Fibroblast of pulmonary artery (primary cell): ENCODE results near the gene TMEM61.

Experiments used
- DNase-seq: peaks from one replicate; pipeline ENCODE4 v3.0.0-alpha.2; 2010; ENCODE audit warnings: low read depth
- H3K4me3 ChIP-seq: replicated peaks from 2 replicates; pipeline ENCODE4 v1.5.1; 2011; ENCODE audit warnings: low read depth, mild to moderate bottlenecking, control low read depth, low read length, moderate library complexity
- CTCF ChIP-seq: IDR thresholded peaks from 2 replicates; pipeline ENCODE4 v1.5.1; 2011; ENCODE audit warnings: mild to moderate bottlenecking, control low read depth, low read length, inconsistent platforms; ENCODE audit errors: missing control alignments

The TMEM61 gene

DNA sequence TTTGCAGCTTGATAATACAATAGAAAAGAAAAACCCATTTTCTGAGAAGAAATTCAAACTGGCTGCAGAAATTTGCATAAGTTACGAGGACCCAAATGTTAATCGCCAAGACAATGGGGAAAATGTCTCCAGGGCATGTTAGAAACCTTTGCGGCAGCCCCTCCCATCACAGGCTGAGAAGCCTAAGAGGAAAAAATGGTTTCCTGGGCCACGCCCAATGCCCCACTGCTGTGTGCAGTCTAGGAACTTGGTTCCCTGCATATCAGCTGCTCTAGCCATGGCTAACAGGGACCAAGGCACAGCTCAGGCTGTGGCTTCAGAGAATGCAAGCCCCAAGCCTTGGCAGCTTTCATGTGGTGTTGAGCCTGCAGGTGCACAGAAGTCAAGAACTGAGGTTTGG is 37.5 kb upstream of the TMEM61 start:
- no peak for DNase-seq
- no peak overlapping the region for H3K4me3 ChIP-seq
- TF ChIP-seq CTCF, result no peak

GRCh38 chr1:54944610-54945392 is 35.6 kb upstream of the TMEM61 start:
- no peak overlapping the region for H3K4me3 ChIP-seq

GRCh38 chr1:54945393-54945936 is 35.0 kb upstream of the TMEM61 start:
- no peak for DNase-seq
- H3K4me3 ChIP-seq, result no peak overlapping the region
- no peak for TF ChIP-seq CTCF

More at GRCh38 chr1:54944610-54945392, 35.6 kb upstream of the TMEM61 start:
- peak; percentile 91 for DNase-seq
- peak; percentile 89 for TF ChIP-seq CTCF

DNA sequence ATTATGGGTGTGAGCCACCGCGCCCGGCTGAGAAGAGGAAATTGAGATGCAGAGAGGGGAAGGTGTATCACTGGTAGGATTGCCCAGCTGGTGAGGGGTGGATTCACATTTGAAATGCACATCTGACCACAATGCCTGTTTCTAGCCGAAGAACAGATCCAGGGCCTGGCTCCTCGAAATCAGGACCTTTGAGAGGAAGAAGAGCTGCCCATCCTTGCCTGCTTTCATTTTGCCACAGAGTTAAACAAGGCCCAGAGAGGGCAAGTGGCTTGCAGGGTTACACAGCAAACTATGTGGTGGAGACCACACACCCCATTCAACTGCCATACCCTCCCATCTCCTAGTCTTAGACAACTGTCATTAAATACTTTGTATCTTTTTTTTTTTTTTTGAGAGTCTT is 32.9 kb upstream of the TMEM61 start:
- DNase-seq, result no peak
- no peak for TF ChIP-seq CTCF
- H3K4me3 ChIP-seq, result no peak overlapping the region

- H3K4me3 ChIP-seq, result no peak overlapping the region
- no peak for DNase-seq
Measured at GRCh38 chr1:54949053-54949452, 31.4 kb upstream of the TMEM61 start.

GRCh38 chr1:54950006-54950368 is 30.4 kb upstream of the TMEM61 start:
- no peak overlapping the region for H3K4me3 ChIP-seq
- no peak for TF ChIP-seq CTCF
- peak; percentile 63 for DNase-seq

More at GRCh38 chr1:54949053-54949452, 31.4 kb upstream of the TMEM61 start:
- no peak for TF ChIP-seq CTCF
